IgD-negative memory B cell (primary cell): ENCODE results near the gene DPH5. TPM values are rescaled to one million over a fixed set of nuclear protein-coding genes. Genes with fewer than 3 reads are reported as not detected.
A peak's percentile ranks its signal among the peaks of the same experiment; 100 is the strongest.

ENCODE experiments used
- H3K27ac Mint-ChIP-seq, 3 donors: one replicate each; pipeline ENCODE4 v1.8.0; 2020 to 2022; ENCODE audit warnings: mild to moderate bottlenecking in 3 of 3, mixed read lengths in 3 of 3, moderate library complexity in 1 of 3
- H3K27me3 Mint-ChIP-seq: one replicate; pipeline ENCODE4 v1.8.0; 2021; ENCODE audit warnings: mixed read lengths
- H3K36me3 Mint-ChIP-seq: one replicate; pipeline ENCODE4 v1.8.0; 2020; ENCODE audit warnings: mild to moderate bottlenecking, mixed read lengths
- H3K4me1 Mint-ChIP-seq, 3 donors: one replicate each; pipeline ENCODE4 v1.8.0; 2020 to 2022; ENCODE audit warnings: mixed read lengths in 3 of 3, mild to moderate bottlenecking in 1 of 3
- H3K4me3 Mint-ChIP-seq, 4 donors: one replicate each; pipeline ENCODE4 v1.8.0; 2020 to 2022; ENCODE audit warnings: mild to moderate bottlenecking in 4 of 4, mixed read lengths in 4 of 4, moderate library complexity in 3 of 4
- H3K9me3 Mint-ChIP-seq, 3 donors: one replicate each; pipeline ENCODE4 v1.8.0; 2020 to 2021; ENCODE audit warnings: mixed read lengths in 3 of 3, mild to moderate bottlenecking in 1 of 3
- polyA plus RNA-seq: library from polyadenylated mRNA; unstranded; fragments of 300-500 nt; fragmentation: Illumina TruSeq; gene quantifications from one replicate; pipeline ENCODE4 v1.2.3, GENCODE V29; 2021

The DPH5 gene
- polyA plus RNA-seq, 1 donor from 2014 or later = 30.5 TPM

DNA sequence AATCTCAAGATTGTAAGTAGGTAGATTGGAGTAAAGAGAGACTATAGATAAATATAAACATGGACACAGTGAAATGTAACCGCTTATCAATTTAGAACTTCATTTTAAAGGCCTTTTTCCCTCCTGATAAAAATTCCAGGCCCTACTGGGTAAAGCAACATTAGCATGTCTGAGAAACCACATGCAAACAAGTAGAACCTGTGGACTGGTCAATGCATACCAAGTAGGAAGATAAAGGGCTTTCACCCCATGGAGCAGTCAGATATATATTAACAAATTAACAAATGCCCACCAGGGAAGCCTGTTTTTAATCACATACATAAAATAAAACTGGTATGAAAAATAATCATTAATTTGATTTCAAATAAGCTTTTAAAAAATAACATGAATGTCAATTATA lies 8.1 kb downstream of the DPH5 start:
- peaks cover 2 to 17% (median 3%) of the 10 kb centered on the region in 3 donors for H3K4me1 Mint-ChIP-seq
- H3K9me3 Mint-ChIP-seq = no peaks in the 10 kb centered on the region
- H3K27me3 Mint-ChIP-seq = no peaks in the 10 kb centered on the region
- no peak overlapping the region for H3K4me3 Mint-ChIP-seq
- H3K27ac Mint-ChIP-seq = no peak overlapping the region
- peaks cover 19% of the 10 kb centered on the region for H3K36me3 Mint-ChIP-seq

DNA sequence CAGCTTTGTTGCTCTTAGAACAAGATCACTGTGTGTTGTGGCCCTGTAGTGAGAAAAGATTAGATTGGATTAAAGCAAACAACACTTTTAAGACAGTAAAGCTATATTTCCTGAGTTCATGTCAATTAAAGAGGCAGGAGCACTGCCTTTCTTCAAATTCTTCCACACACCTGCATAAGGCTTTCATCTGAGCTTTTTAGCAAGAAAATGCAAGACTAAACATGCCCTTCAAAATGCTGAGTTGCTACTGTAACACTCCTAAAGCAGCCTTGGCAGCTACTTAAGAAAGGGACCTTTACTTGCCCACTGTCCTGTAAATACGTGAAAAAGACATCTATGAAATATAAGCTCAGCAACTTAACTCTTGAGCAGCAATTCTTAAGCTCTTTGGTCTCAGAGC lies 11.8 kb downstream of the DPH5 start:
- Mint-ChIP-seq H3K36me3 (peaks cover 22% of the 10 kb centered on the region), H3K4me3 (no peak overlapping the region), H3K9me3 (no peaks in the 10 kb centered on the region), H3K27me3 (no peaks in the 10 kb centered on the region), H3K27ac (no peak overlapping the region), H3K4me1 (peaks cover 0 to 4% (median 2%) of the 10 kb centered on the region in 3 donors)

DNA sequence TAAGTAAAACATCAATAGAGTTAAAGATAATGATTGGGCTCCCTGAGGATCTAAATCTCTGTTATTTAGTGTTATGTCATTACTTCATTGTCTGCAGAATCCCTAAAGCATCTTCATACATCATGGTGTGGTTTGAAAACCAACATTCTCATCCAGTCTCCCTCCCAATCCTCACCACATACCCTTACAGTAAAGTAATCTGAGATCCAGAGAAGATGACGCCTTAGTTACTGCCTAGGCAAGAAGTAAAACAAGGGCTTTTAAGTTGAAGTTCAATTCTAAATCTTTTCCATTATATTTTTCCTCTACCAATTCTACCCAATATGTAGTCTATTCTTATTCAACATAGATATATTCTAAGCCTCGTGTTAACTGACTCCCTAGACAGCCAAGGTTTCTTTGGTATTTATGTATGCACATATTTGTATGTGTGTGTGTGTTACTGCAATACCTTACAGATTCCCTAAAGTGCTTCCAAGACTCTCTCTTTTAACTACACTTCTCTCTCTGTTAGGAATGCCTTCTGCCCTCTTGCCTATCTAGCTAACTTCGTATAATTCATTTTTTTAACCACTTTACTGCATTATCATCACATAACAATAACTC lies 17.3 kb downstream of the DPH5 start:
- peaks cover under 1 to 6% (median 2%) of the 10 kb centered on the region in 3 donors for H3K4me1 Mint-ChIP-seq
- H3K27me3 Mint-ChIP-seq = no peaks in the 10 kb centered on the region
- H3K36me3 Mint-ChIP-seq = peaks cover 23% of the 10 kb centered on the region
- H3K27ac Mint-ChIP-seq = peak overlapping the region in 1 of 3 donors; percentile 17
- no peak overlapping the region for H3K4me3 Mint-ChIP-seq
- H3K9me3 Mint-ChIP-seq = peaks cover 0 to 2% (median 0%) of the 10 kb centered on the region in 3 donors

DNA sequence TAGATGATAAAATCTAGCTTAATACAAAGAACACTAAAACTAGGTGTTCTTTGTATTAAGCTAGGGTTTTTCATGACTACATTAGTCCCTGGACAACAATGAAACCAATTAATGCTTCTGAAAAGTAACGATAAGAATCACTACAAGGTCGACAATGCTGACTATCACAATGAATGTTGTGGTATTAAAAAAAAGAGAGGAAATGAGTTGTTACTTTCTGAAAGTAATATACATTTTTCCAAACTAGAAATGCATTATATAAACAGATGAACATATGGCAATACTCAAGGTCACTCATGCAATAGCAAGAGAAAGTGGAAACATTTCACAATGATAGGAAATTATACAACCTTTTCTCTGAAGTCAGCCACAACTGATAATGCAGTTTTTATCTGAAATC lies 19.0 kb downstream of the DPH5 start:
- H3K4me3 Mint-ChIP-seq = no peak overlapping the region
- peaks cover 16 to 20% (median 18%) of the 10 kb centered on the region in 3 donors for H3K4me1 Mint-ChIP-seq

DNA sequence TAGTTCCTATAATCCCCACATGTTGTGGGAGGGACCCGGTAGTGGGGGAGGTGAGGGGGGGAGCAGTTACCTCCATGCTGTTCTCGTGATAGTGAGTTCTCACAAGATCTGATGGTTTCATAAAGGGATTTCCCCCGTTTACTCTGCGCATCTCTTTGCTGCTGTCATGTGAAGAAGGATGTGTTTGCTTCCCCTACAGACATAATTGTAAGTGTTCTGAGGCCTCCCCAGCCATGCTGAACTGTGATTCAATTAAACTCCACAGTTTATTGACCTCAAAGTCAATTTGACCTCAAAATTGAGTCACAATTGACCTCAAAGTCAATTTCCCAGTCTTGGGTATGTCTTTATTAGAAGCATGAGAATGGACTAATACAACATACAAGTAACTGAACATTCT lies 19.7 kb downstream of the DPH5 start:
- Mint-ChIP-seq H3K27ac (no peak overlapping the region), H3K4me1 (peaks cover 17 to 20% (median 20%) of the 10 kb centered on the region in 3 donors), H3K9me3 (peaks cover 0 to 2% (median 0%) of the 10 kb centered on the region in 3 donors), H3K36me3 (peaks cover 17% of the 10 kb centered on the region), H3K27me3 (no peaks in the 10 kb centered on the region), H3K4me3 (no peak overlapping the region)

More for the DNA sequence above, 19.0 kb downstream of the DPH5 start:
- peaks cover 0 to 2% (median 0%) of the 10 kb centered on the region in 3 donors for H3K9me3 Mint-ChIP-seq
- no peaks in the 10 kb centered on the region for H3K27me3 Mint-ChIP-seq
- no peak overlapping the region for H3K27ac Mint-ChIP-seq
- peaks cover 18% of the 10 kb centered on the region for H3K36me3 Mint-ChIP-seq

DNA sequence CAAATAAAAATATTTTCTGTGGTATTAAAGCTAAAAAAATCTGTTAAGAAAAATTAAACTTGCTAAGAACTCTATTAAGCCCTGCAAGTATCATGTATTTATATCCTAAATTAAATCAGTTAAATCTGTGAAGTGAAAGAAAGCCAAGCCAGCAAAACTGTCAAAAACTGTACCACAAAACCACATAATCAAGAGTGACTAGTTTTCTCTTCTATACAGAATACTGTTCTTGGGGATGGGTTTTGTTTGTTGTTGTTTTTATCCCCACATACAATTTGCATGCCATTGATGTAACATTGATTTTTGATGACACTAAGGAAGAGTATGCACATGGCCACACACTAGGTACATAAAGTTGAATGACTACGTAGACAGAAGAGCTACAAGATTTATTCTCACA lies 20.4 kb downstream of the DPH5 start:
- Mint-ChIP-seq H3K9me3 (peaks cover 0 to 2% (median 0%) of the 10 kb centered on the region in 3 donors), H3K4me3 (no peak overlapping the region), H3K36me3 (peaks cover 16% of the 10 kb centered on the region), H3K27ac (peak overlapping the region in 2 of 3 donors; percentile 6 to 11), H3K27me3 (no peaks in the 10 kb centered on the region), H3K4me1 (peaks cover 20 to 21% (median 21%) of the 10 kb centered on the region in 3 donors)

DNA sequence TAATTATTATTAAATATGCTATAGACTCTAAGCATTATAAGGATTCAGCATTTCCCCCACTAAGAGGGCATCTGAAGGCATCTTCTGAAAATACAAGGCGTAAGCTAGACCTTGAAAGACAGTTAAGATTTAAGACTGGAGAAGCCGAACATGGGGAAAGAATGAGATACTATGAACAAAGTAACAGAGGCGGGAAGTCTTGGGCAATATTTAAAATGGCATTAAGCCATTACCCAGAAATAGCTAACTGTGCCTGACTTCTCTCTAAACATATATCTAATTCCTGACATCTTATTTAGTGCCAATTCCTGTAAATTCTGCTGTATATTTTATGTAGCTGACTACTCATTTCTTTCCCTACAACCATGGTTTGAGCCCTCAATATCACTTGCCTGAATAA lies 20.9 kb downstream of the DPH5 start:
- Mint-ChIP-seq H3K4me1 (peaks cover 22% of the 10 kb centered on the region in 3 donors), H3K27ac (peak overlapping the region in 2 of 3 donors; percentile 11 to 83), H3K4me3 (no peak overlapping the region), H3K27me3 (no peaks in the 10 kb centered on the region), H3K36me3 (peaks cover 11% of the 10 kb centered on the region), H3K9me3 (peaks cover 0 to 2% (median 0%) of the 10 kb centered on the region in 3 donors)

DNA sequence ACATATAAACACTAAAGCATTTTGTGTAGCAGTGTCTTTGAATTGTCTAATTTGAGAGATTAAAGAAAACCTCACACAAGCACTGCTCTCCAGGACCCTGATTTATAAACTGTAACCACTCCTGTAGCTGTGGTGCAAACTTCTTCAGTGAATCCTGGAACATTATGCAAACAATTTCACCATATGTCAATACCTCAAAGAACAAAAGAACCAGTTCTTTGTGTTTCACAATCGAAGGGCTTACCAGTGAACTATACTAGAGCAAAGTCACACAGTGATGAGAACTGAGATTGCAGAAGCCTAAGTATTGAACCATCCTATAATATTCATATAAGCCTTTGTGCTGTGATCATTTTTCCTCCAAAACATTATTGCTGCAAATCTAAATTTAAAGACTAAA lies 21.5 kb downstream of the DPH5 start:
- H3K27ac Mint-ChIP-seq = peak overlapping the region in 1 of 3 donors; percentile 21
- H3K36me3 Mint-ChIP-seq = peaks cover 10% of the 10 kb centered on the region
- no peaks in the 10 kb centered on the region for H3K27me3 Mint-ChIP-seq
- H3K9me3 Mint-ChIP-seq = peaks cover 0 to 2% (median 0%) of the 10 kb centered on the region in 3 donors
- H3K4me1 Mint-ChIP-seq = peaks cover 22% of the 10 kb centered on the region in 3 donors
- H3K4me3 Mint-ChIP-seq = no peak overlapping the region

DNA sequence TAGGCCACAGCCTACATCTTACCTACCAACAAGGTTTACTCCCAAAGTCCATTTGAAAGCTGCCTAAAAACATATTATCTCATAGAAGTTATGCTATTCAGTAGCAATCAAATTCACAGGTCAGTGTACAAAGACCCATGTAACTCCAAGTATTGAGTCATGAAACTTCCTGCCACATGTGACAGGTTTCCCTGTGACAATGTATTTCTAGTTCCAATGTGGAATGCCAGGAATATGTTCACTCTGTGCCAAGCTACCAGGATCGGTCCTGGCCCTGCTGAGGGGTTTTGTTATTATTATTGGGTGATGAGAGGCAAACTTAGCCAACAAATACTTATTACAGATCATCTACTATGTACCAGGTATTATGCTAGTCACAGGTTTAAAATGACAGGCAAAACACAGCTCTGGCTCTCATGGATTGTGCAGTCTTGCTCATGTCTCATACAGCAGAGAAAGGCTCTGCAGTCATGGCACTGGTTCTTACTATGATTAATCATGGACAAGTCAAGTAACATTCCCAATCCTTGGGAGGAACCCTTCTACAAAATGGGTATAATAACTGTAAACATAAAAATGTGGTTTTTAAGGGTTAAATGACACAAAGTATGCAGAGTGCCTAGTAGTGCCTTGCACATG lies 22.5 kb downstream of the DPH5 start:
- H3K27ac Mint-ChIP-seq = peak overlapping the region in 2 of 3 donors; percentile 20 to 47
- H3K4me1 Mint-ChIP-seq = peaks cover 22% of the 10 kb centered on the region in 3 donors
- H3K27me3 Mint-ChIP-seq = no peaks in the 10 kb centered on the region
- H3K4me3 Mint-ChIP-seq = peak overlapping the region in 1 of 4 donors; percentile 30
- peaks cover 7% of the 10 kb centered on the region for H3K36me3 Mint-ChIP-seq
- H3K9me3 Mint-ChIP-seq = peaks cover 0 to 2% (median 0%) of the 10 kb centered on the region in 3 donors

DNA sequence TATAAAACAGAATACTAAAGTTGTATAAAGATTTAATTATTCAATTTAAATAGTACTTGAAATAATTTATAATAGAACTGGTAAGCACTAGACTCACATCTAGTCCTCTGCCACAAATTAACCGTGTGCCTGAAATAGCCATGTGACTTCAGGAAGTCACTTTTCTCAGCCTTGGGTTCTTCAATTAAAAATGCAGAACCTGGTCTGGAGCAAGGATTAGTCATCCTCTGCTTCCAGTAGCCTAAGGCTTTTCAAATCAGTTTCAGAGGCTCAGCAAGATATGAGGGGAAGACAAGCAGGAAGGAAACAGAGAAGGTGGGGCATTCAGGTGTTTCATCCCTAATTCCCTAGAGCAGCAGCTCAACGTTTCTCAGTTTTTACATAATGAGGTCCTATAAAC lies 23.0 kb downstream of the DPH5 start:
- Mint-ChIP-seq H3K4me1 (peaks cover 22% of the 10 kb centered on the region in 3 donors), H3K9me3 (peaks cover 0 to 2% (median 0%) of the 10 kb centered on the region in 3 donors), H3K27me3 (no peaks in the 10 kb centered on the region), H3K36me3 (peaks cover 11% of the 10 kb centered on the region), H3K27ac (peak overlapping the region in 2 of 3 donors; percentile 20 to 47), H3K4me3 (peak overlapping the region in 1 of 4 donors; percentile 30)

DNA sequence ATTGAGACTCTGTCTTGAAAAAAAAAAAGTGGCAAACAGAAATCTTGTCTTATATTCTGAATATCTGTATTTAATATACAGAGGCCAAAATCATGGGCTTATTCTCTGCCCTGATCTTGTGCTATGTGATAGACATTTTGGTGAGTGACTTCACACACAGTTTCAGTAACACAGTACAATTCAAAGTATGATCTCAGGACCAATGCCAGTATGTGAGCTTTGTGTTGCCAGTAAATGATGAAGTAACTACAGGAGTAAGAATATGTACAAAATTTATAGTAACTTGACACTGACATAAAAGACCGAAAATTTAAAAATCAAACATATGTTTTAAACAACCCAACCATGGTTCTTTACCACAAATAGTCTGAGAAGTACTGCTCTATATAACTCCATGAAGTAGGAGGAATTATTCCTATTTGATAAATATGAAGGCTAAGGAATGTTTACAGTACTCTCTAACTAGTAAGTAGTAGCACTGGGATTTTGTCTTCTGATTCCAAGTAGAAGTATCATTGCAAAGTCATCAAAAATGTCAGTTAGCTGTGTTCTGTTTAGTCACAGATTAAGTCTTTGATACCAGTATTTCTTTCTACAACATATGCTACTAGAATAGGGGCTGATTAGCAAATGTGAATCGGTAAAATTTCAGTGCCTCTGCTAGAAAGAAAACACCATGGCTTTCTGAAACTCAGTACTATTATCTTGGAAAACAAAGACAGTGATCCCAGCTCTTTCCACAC lies 25.3 kb downstream of the DPH5 start:
- Mint-ChIP-seq H3K27me3 (no peaks in the 10 kb centered on the region), H3K27ac (no peak overlapping the region)

DNA sequence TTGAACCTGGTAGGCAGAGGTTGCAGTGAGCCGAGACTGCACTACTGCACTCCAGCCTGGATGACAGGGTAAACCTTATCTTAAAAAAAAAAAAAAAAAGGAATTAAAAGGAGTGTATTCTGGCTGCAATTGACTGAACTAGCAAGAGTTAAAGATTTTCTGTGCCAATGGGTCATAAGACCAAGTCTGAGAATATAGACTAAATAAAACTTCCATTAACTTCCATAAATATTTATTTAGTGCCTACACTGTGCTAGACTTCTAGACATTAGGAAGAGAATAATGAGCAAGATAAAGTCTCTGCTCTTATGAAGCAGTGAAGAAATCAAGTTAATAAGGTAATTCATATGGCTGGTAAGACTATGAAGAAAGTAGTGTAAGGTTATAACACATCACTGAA lies 27.2 kb downstream of the DPH5 start:
- Mint-ChIP-seq H3K4me3 (no peak overlapping the region), H3K27me3 (no peaks in the 10 kb centered on the region), H3K27ac (no peak overlapping the region), H3K9me3 (no peaks in the 10 kb centered on the region), H3K4me1 (peaks cover 38 to 44% (median 39%) of the 10 kb centered on the region in 3 donors), H3K36me3 (peaks cover 12% of the 10 kb centered on the region)

More for the DNA sequence above, 25.3 kb downstream of the DPH5 start:
- Mint-ChIP-seq H3K4me1 (peaks cover 29 to 37% (median 32%) of the 10 kb centered on the region in 3 donors), H3K9me3 (no peaks in the 10 kb centered on the region), H3K4me3 (no peak overlapping the region), H3K36me3 (peaks cover 8% of the 10 kb centered on the region)

DNA sequence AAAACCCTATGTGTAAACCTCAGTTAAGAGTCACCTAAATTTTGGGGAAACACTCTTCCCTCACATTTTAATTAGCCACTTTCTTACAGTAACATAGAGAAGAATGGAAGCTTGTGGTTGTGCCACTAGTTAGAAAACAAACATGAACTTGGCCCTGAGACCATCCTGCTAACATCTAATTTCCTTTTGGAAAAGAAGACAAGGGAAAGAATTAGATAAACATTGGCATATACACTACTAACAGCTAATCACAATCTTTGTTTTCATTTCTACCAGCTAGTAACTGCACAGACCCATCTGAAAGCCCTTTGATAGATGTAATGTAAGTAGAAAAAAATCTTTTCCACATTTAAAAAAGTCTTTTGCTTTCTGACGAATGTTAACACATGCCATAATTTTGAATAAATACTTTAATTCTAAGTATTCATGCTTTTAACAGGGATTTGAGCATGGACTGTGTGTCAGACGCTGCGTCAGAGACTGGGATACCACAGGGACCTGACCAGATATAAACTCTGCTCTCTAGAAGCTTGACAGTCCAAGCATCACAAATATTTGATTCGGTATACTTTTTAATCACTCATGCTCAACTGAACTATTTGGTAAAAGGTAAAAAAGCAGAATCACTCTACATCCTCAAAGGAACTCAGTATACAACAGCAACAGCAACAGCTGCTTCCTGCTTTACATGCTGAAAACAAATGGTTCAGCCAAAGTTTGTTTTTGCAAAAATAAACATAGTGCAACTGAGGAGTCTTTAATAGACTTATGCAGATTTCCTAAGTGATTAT lies 30.2 kb downstream of the DPH5 start:
- no peaks in the 10 kb centered on the region for H3K9me3 Mint-ChIP-seq
- H3K36me3 Mint-ChIP-seq = peaks cover 17% of the 10 kb centered on the region
- H3K27me3 Mint-ChIP-seq = no peaks in the 10 kb centered on the region
- peak overlapping the region in 2 of 3 donors; percentile 33 to 57 for H3K27ac Mint-ChIP-seq
- peaks cover 20 to 26% (median 24%) of the 10 kb centered on the region in 3 donors for H3K4me1 Mint-ChIP-seq
- peak overlapping the region in 2 of 4 donors; percentile 45 to 89 for H3K4me3 Mint-ChIP-seq

DNA sequence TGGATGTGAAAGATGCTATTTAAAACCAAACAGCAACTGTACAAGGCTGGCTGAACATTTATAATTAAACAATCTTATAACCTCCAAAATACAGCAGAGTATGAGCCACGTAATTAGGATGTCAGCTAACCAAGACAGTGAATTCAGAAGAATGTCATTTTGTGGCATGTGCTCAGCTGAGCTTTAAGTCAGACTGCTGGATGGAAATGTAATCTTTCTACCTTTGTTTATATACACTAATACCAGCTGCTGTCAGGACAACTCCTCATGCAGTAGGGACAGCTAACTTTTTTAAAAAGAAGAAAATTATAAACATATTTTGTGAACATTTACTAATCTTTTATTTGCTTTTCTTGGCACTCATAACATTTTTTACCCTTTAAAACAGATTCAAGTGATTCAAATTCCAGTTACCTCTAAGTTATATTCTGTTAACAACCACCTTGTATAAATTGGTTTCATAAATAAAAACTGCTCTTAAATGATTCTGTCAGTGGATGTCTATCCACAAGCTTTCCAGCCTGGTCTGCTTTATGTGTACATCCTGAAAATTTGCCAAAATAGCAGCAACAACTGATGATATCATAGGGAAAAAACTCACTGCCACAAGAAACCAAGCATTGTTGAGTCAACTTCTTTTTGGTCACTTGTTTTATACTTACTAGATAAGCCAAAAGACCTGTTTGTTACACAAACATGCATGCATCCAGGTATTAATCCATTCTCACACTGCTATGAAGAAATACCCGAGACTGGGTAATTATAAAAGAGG lies 36.1 kb downstream of the DPH5 start:
- H3K27me3 Mint-ChIP-seq = no peaks in the 10 kb centered on the region
- H3K9me3 Mint-ChIP-seq = no peaks in the 10 kb centered on the region
- peaks cover 0 to 3% (median 3%) of the 10 kb centered on the region in 3 donors for H3K4me1 Mint-ChIP-seq
- H3K27ac Mint-ChIP-seq = peak overlapping the region in 2 of 3 donors; percentile 16 to 47
- H3K4me3 Mint-ChIP-seq = no peak overlapping the region
- H3K36me3 Mint-ChIP-seq = peaks cover 8% of the 10 kb centered on the region
